Measurements from ENCODE around the gene SNX13. TPM values are rescaled to one million over a fixed set of nuclear protein-coding genes. Genes with fewer than 3 reads are reported as not detected.

The SNX13 gene
- total and polyA plus RNA-seq, 2 experiments from 2014 or later: 17.4 to 57.6 TPM

GRCh38 chr7:17988141-17988540 lies 47.8 kb upstream of the SNX13 start:
- H3K4me1 ChIP-seq (ENCODE audit: insufficient read depth): peaks cover 7% of the 10 kb centered on the region
- H3K27ac ChIP-seq: no peak overlapping the region
- TF ChIP-seq EZH2phosphoT487 (IDR thresholded peaks at IDR 0.05; ENCODE audit: low read depth, severe bottlenecking, unreplicated experiment) (no peak), CTCF (IDR thresholded peaks at IDR 0.05; ENCODE audit: poor library complexity) (no peak), EZH2 (IDR thresholded peaks at IDR 0.05; ENCODE audit: borderline replicate concordance) (no peak)
- 90% methylated on average over 6 of the region's 6 CpGs for WGBS (ENCODE audit: low lambda C conversion rate, missing lambda C conversion rate)
- no peak overlapping the region for H3K4me3 ChIP-seq
- no peak for DNase-seq (ENCODE audit: low spot score)
- no peaks in the 10 kb centered on the region for H3K27me3 ChIP-seq
- no peaks in the 10 kb centered on the region for H4K20me1 ChIP-seq (ENCODE audit: insufficient read depth, poor library complexity, severe bottlenecking)
- H2AFZ ChIP-seq: no peak overlapping the region
- H3K9me3 ChIP-seq (ENCODE audit: low read depth): no peaks in the 10 kb centered on the region
- no peaks in the 10 kb centered on the region for H3K79me2 ChIP-seq
- no peak overlapping the region for H3K4me2 ChIP-seq
- no peaks in the 10 kb centered on the region for H3K9me2 ChIP-seq (replicated peaks; ENCODE audit: insufficient read depth)
- no peaks in the 10 kb centered on the region for H3K36me3 ChIP-seq (replicated peaks; ENCODE audit: insufficient read depth, low read depth)

- peak overlapping the region; percentile 21 for H3K4me2 ChIP-seq
- no peak for TF ChIP-seq CTCF (IDR thresholded peaks at IDR 0.05; ENCODE audit: poor library complexity)
- no peak for TF ChIP-seq EZH2phosphoT487 (IDR thresholded peaks at IDR 0.05; ENCODE audit: low read depth, severe bottlenecking, unreplicated experiment)
- no peak for TF ChIP-seq EZH2 (IDR thresholded peaks at IDR 0.05; ENCODE audit: borderline replicate concordance)
- H3K27ac ChIP-seq: peak overlapping the region; percentile 60
- no peaks in the 10 kb centered on the region for H4K20me1 ChIP-seq (ENCODE audit: insufficient read depth, poor library complexity, severe bottlenecking)
- H3K36me3 ChIP-seq (replicated peaks; ENCODE audit: insufficient read depth, low read depth): no peaks in the 10 kb centered on the region
- WGBS (ENCODE audit: low lambda C conversion rate, missing lambda C conversion rate): 25% methylated on average over 1 of the region's 1 CpG
- H3K27me3 ChIP-seq: no peaks in the 10 kb centered on the region
- no peaks in the 10 kb centered on the region for H3K9me3 ChIP-seq (ENCODE audit: low read depth)
- H3K79me2 ChIP-seq: no peaks in the 10 kb centered on the region
- H3K4me1 ChIP-seq (ENCODE audit: insufficient read depth): peaks cover 7% of the 10 kb centered on the region
- peak overlapping the region; percentile 5 for H2AFZ ChIP-seq
- H3K9me2 ChIP-seq (replicated peaks; ENCODE audit: insufficient read depth): no peaks in the 10 kb centered on the region
- H3K4me3 ChIP-seq: no peak overlapping the region
- DNase-seq (ENCODE audit: low spot score): peak; percentile 50
Measured at GRCh38 chr7:17986851-17987250, 46.6 kb upstream of the SNX13 start.

GRCh38 chr7:17985473-17986239 lies 45.4 kb upstream of the SNX13 start:
- no peak for TF ChIP-seq EZH2phosphoT487 (IDR thresholded peaks at IDR 0.05; ENCODE audit: low read depth, severe bottlenecking, unreplicated experiment)
- TF ChIP-seq CTCF (IDR thresholded peaks at IDR 0.05; ENCODE audit: poor library complexity): no peak
- no peak for TF ChIP-seq EZH2 (IDR thresholded peaks at IDR 0.05; ENCODE audit: borderline replicate concordance)
- no peak for DNase-seq (ENCODE audit: low spot score)
- Histone ChIP-seq H3K4me3 (no peak overlapping the region), H3K4me2 (no peak overlapping the region), H3K27ac (peak overlapping the region; percentile 59), H4K20me1 (ENCODE audit: insufficient read depth, poor library complexity, severe bottlenecking) (no peaks in the 10 kb centered on the region), H3K9me2 (replicated peaks; ENCODE audit: insufficient read depth) (no peaks in the 10 kb centered on the region), H2AFZ (no peak overlapping the region), H3K36me3 (replicated peaks; ENCODE audit: insufficient read depth, low read depth) (no peaks in the 10 kb centered on the region), H3K27me3 (no peaks in the 10 kb centered on the region), H3K79me2 (no peaks in the 10 kb centered on the region), H3K4me1 (ENCODE audit: insufficient read depth) (peaks cover 7% of the 10 kb centered on the region), H3K9me3 (ENCODE audit: low read depth) (no peaks in the 10 kb centered on the region)
- 90% methylated on average over 6 of the region's 6 CpGs for WGBS (ENCODE audit: low lambda C conversion rate, missing lambda C conversion rate)

All from hepatocyte (in vitro differentiated cells).